HL-60 (cell line): ENCODE measurements around the gene MEF2C.

Experiments used
- DNase-seq, 2 experiments: peaks; one replicate each; pipeline ENCODE4 v3.0.0-alpha.2; 2010 to 2020; ENCODE audit warnings: low read depth in 1 of 2, low spot score in 1 of 2
- H3K27ac ChIP-seq: fragments of 250-450 bp; sonication (Bioruptor Pico); replicated peaks from 2 replicates; pipeline ENCODE4 v1.5.1; 2020; ENCODE audit warnings: mild to moderate bottlenecking, moderate library complexity
- H3K27me3 ChIP-seq: fragments of 250-450 bp; sonication (Bioruptor Pico); 2 replicates; pipeline ENCODE4 v1.5.1; 2021; ENCODE audit warnings: mild to moderate bottlenecking, moderate library complexity; ENCODE audit not compliant: insufficient read depth, poor library complexity, severe bottlenecking
- H3K4me3 ChIP-seq: replicated peaks from 2 replicates; pipeline ENCODE4 v1.5.1; 2011; ENCODE audit warnings: mild to moderate bottlenecking, control low read depth, low read length; ENCODE audit not compliant: insufficient read depth
- GABPA ChIP-seq: IDR thresholded peaks from 2 replicates; pipeline ENCODE4 v1.6.1; 2012; ENCODE audit warnings: low read depth
- POLR2AphosphoS5 ChIP-seq: IDR thresholded peaks from 2 replicates; pipeline ENCODE4 v1.6.1; 2012; ENCODE audit warnings: low read depth
- SPI1 ChIP-seq: IDR thresholded peaks from 2 replicates; pipeline ENCODE4 v1.6.1; 2012; ENCODE audit warnings: low read depth, mild to moderate bottlenecking, borderline replicate concordance
- TF ChIP-seq, protein P1 (sequence below): IDR thresholded peaks from one replicate; pipeline ENCODE4 v1.5.1; 2011; ENCODE audit warnings: low read length, control low read depth, inconsistent platforms; ENCODE audit not compliant: insufficient read depth
- TF ChIP-seq, protein P2 (sequence below): IDR thresholded peaks from 2 replicates; pipeline ENCODE4 v1.6.1; 2012; ENCODE audit warnings: low read depth; ENCODE audit not compliant: insufficient replicate concordance

The MEF2C gene

DNA sequence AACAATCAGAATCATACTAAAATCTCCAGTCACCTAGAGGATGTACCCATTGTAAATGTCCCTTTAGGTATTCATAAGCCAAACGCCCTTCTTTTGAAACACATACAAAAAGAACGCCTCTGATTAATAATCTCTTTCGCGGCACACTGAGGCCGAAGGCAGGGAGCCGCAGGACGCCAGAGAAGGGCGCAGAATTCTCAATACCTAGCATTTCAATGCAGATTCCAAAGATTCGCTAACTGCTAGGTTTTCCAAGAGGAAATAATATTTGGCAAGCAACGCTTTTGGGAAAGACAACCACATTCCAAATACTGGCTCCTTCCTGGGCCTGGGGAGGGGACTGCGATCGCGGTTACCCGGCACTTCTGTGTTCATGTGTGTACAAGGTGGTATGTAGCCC is 203.3 kb downstream of the MEF2C start:
- Histone ChIP-seq H3K27me3 (peaks cover 25% of the 10 kb centered on the region), H3K4me3 (no peak overlapping the region), H3K27ac (no peak overlapping the region)
- DNase-seq = no peak
- TF ChIP-seq, protein P1, sequence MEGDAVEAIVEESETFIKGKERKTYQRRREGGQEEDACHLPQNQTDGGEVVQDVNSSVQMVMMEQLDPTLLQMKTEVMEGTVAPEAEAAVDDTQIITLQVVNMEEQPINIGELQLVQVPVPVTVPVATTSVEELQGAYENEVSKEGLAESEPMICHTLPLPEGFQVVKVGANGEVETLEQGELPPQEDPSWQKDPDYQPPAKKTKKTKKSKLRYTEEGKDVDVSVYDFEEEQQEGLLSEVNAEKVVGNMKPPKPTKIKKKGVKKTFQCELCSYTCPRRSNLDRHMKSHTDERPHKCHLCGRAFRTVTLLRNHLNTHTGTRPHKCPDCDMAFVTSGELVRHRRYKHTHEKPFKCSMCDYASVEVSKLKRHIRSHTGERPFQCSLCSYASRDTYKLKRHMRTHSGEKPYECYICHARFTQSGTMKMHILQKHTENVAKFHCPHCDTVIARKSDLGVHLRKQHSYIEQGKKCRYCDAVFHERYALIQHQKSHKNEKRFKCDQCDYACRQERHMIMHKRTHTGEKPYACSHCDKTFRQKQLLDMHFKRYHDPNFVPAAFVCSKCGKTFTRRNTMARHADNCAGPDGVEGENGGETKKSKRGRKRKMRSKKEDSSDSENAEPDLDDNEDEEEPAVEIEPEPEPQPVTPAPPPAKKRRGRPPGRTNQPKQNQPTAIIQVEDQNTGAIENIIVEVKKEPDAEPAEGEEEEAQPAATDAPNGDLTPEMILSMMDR = no peak
- no peak for TF ChIP-seq POLR2AphosphoS5
- TF ChIP-seq GABPA = no peak
- TF ChIP-seq, protein P2, sequence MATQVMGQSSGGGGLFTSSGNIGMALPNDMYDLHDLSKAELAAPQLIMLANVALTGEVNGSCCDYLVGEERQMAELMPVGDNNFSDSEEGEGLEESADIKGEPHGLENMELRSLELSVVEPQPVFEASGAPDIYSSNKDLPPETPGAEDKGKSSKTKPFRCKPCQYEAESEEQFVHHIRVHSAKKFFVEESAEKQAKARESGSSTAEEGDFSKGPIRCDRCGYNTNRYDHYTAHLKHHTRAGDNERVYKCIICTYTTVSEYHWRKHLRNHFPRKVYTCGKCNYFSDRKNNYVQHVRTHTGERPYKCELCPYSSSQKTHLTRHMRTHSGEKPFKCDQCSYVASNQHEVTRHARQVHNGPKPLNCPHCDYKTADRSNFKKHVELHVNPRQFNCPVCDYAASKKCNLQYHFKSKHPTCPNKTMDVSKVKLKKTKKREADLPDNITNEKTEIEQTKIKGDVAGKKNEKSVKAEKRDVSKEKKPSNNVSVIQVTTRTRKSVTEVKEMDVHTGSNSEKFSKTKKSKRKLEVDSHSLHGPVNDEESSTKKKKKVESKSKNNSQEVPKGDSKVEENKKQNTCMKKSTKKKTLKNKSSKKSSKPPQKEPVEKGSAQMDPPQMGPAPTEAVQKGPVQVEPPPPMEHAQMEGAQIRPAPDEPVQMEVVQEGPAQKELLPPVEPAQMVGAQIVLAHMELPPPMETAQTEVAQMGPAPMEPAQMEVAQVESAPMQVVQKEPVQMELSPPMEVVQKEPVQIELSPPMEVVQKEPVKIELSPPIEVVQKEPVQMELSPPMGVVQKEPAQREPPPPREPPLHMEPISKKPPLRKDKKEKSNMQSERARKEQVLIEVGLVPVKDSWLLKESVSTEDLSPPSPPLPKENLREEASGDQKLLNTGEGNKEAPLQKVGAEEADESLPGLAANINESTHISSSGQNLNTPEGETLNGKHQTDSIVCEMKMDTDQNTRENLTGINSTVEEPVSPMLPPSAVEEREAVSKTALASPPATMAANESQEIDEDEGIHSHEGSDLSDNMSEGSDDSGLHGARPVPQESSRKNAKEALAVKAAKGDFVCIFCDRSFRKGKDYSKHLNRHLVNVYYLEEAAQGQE = no peak

DNA sequence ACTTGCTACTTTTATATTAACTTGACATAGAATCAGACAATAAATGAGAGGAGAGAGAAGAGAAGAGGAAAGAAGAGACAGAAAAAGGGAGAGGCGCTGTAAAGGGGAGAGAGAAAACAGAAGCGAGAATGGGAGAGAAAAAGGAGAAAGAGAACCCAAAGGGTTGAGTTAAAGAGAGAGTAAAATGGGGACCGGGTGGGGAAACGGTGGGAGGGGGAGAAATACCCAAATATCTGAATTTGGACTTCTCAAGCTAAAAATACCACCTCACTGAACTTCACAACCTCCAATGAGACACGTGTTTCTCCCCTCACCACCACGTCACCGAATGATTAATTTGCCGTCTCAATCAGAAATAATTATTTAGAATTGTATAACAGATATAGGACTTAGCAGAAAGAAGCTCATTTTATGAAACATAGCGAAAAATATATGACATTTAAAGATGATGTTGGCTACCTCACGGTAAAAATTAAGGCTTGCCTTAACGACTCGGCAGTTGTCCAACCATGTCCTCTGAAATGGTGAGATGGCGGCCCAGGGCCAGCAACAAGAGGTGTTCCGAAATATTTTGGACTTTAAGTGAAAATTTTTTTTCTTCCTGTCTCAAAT is 204.1 kb downstream of the MEF2C start:
- no peak for DNase-seq
- peaks cover 20% of the 10 kb centered on the region for H3K27me3 ChIP-seq
- H3K27ac ChIP-seq = no peak overlapping the region
- TF ChIP-seq, protein P1 = no peak
- TF ChIP-seq, protein P2 = no peak
- no peak for TF ChIP-seq SPI1
- no peak for TF ChIP-seq GABPA
- TF ChIP-seq POLR2AphosphoS5 = no peak
- no peak overlapping the region for H3K4me3 ChIP-seq

DNA sequence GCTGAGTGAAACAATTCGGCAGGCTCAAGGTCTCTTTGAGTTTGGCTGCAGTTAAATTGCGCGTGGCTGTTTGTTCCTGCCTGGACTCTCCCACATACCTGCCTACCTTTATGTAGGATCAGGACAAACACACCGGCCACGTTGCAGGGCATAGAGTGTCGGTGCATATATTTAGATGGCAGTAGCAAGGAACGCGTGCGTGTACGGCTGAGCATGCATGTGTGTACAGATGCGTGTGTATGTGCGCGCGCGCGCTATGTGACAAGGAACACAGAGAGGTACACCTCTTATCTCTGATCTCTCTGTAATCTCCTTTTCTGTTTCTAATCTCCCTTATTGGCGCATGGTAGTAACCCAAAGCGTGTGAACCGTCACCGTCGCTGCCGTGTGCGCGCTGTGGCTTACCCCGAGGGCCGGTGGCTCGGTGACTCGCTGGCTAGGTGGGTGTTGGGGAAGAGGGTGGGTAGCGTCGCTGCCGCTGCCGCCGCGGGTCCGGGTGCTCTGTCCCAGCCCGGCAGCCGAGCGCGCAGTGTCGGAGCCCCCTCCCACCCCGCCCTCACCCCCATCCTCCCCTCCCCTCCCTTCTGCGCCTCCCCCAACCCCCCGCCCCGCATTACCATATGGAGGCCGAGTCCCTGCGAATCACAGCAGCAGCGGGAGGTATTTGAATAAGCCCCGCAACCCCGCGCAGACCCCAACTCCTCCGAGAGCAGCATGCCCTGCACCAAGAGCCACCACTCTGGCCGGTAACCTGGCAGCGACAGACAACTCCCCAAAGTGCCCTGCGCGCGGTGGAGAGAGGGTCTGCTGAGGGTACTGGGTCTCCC is 204.8 kb downstream of the MEF2C start:
- H3K4me3 ChIP-seq = no peak overlapping the region
- TF ChIP-seq, protein P1 = no peak
- TF ChIP-seq GABPA = no peak
- TF ChIP-seq, protein P2 = no peak
- no peak for TF ChIP-seq POLR2AphosphoS5
- TF ChIP-seq SPI1 = no peak
- H3K27me3 ChIP-seq = peaks cover 18% of the 10 kb centered on the region
- DNase-seq = no peak
- no peak overlapping the region for H3K27ac ChIP-seq
